OCI-LY3 (cell line): Measurements from ENCODE around the gene ARL14.

ENCODE experiments used
- H2AFZ ChIP-seq: fragments of 200-600, 300-600 bp; shearing (Covaris generic); 2 replicates; pipeline ENCODE4 v1.6.0; 2014; ENCODE audit warnings: antibody characterized with exemption, low read depth, low read length
- H3K27ac ChIP-seq: fragments of 200-600, 300-600 bp; sonication (generic); 2 replicates; pipeline ENCODE4 v1.5.1; 2014; ENCODE audit warnings: mild to moderate bottlenecking, low read length, moderate library complexity, mixed read lengths
- H3K27me3 ChIP-seq: fragments of 200-600, 300-600 bp; sonication (generic); 2 replicates; pipeline ENCODE4 v1.6.1; 2014; ENCODE audit warnings: low read depth, low read length, mixed read lengths
- H3K36me3 ChIP-seq: fragments of 200-600, 300-600 bp; sonication (generic); replicated peaks from 2 replicates; pipeline ENCODE3; 2014; ENCODE audit warnings: low read depth, low read length, mixed read lengths
- H3K4me1 ChIP-seq: fragments of 300-600, 200-600 bp; sonication (generic); 2 replicates; pipeline ENCODE4 v1.6.1; 2014; ENCODE audit warnings: low read length, mixed read lengths
- H3K4me2 ChIP-seq: fragments of 200-600, 300-600 bp; sonication (generic); 2 replicates; pipeline ENCODE4 v1.6.1; 2014; ENCODE audit warnings: low read length, mixed read lengths
- H3K4me3 ChIP-seq: fragments of 300-600, 200-600 bp; sonication (generic); 2 replicates; pipeline ENCODE4 v1.5.1; 2014; ENCODE audit warnings: antibody characterized with exemption, mild to moderate bottlenecking, low read length, moderate library complexity
- H3K79me2 ChIP-seq: fragments of 300-600, 200-600 bp; shearing (Covaris generic); 2 replicates; pipeline ENCODE4 v1.6.1; 2014; ENCODE audit warnings: mild to moderate bottlenecking, low read length, mixed read lengths
- H3K9ac ChIP-seq: fragments of 300-600, 200-600 bp; shearing (Covaris generic); 2 replicates; pipeline ENCODE4 v1.6.0; 2014; ENCODE audit warnings: mild to moderate bottlenecking, low read length, moderate library complexity
- H3K9me3 ChIP-seq: fragments of 200-600, 300-600 bp; shearing (Covaris generic); 2 replicates; pipeline ENCODE4 v1.6.1; 2014; ENCODE audit warnings: low read length, mixed read lengths; ENCODE audit not compliant: insufficient read depth
- H4K20me1 ChIP-seq: fragments of 200-600, 300-600 bp; sonication (generic); 2 replicates; pipeline ENCODE4 v1.6.1; 2016; ENCODE audit warnings: low read length, mixed read lengths; ENCODE audit not compliant: insufficient read depth
- CTCF ChIP-seq: fragments of 200-600, 300-600 bp; sonication (generic); IDR thresholded peaks from 2 replicates; pipeline ENCODE4 v1.5.1; 2014; ENCODE audit warnings: antibody characterized with exemption, low read length, low read depth
- EZH2phosphoT487 ChIP-seq: fragments of 200-600 bp; shearing (Covaris generic); IDR thresholded peaks from 2 replicates; pipeline ENCODE4 v1.6.1; 2018; ENCODE audit warnings: antibody characterized with exemption, mixed run types, low read depth

ARL14 gene

GRCh38 chr3:160644491-160644890 is 32.5 kb upstream of the ARL14 start:
- Histone ChIP-seq H3K4me3 (no peak overlapping the region), H3K27ac (no peak overlapping the region), H2AFZ (peak overlapping the region; percentile 52; the same call in 1 of the 2 replicates), H3K27me3 (no peaks in the 10 kb centered on the region), H3K4me1 (no peaks in the 10 kb centered on the region), H3K4me2 (no peak overlapping the region), H3K9me3 (no peaks in the 10 kb centered on the region), H3K9ac (no peak overlapping the region), H4K20me1 (no peaks in the 10 kb centered on the region), H3K36me3 (no peaks in the 10 kb centered on the region), H3K79me2 (no peaks in the 10 kb centered on the region)
- no peak for TF ChIP-seq CTCF
- no peak for TF ChIP-seq EZH2phosphoT487

GRCh38 chr3:160648701-160649100 is 28.3 kb upstream of the ARL14 start:
- Histone ChIP-seq H3K79me2 (no peaks in the 10 kb centered on the region), H3K36me3 (no peaks in the 10 kb centered on the region), H2AFZ (no peak overlapping the region), H3K27me3 (no peaks in the 10 kb centered on the region), H3K27ac (no peak overlapping the region), H3K4me2 (no peak overlapping the region), H3K4me3 (no peak overlapping the region), H3K9ac (no peak overlapping the region), H3K9me3 (no peaks in the 10 kb centered on the region), H4K20me1 (no peaks in the 10 kb centered on the region), H3K4me1 (no peaks in the 10 kb centered on the region)
- TF ChIP-seq CTCF (no peak), EZH2phosphoT487 (no peak)

GRCh38 chr3:160649596-160649995 is 27.4 kb upstream of the ARL14 start:
- Histone ChIP-seq H3K27me3 (no peaks in the 10 kb centered on the region), H4K20me1 (no peaks in the 10 kb centered on the region), H3K36me3 (no peaks in the 10 kb centered on the region), H3K4me2 (no peak overlapping the region), H3K9me3 (no peaks in the 10 kb centered on the region), H3K79me2 (no peaks in the 10 kb centered on the region), H3K27ac (no peak overlapping the region), H3K9ac (no peak overlapping the region), H3K4me3 (no peak overlapping the region), H2AFZ (no peak overlapping the region), H3K4me1 (no peaks in the 10 kb centered on the region)
- TF ChIP-seq EZH2phosphoT487 = no peak
- TF ChIP-seq CTCF = no peak

- H3K36me3 ChIP-seq = no peaks in the 10 kb centered on the region
- no peak overlapping the region for H3K4me2 ChIP-seq
- H3K4me3 ChIP-seq = no peak overlapping the region
- no peak overlapping the region for H3K27ac ChIP-seq
- no peak overlapping the region for H3K9ac ChIP-seq
- no peak overlapping the region for H2AFZ ChIP-seq
- no peaks in the 10 kb centered on the region for H3K9me3 ChIP-seq
- H4K20me1 ChIP-seq = no peaks in the 10 kb centered on the region
- no peaks in the 10 kb centered on the region for H3K79me2 ChIP-seq
- TF ChIP-seq CTCF (peak; percentile 24; the same call in 1 of the 2 replicates), EZH2phosphoT487 (no peak)
- no peaks in the 10 kb centered on the region for H3K27me3 ChIP-seq
- H3K4me1 ChIP-seq = no peaks in the 10 kb centered on the region
Observed at GRCh38 chr3:160653512-160653911, 23.4 kb upstream of the ARL14 start.
